IMR-90 (cell line): Measurements from ENCODE around the gene HCN4. TPM values are rescaled to one million over a fixed set of nuclear protein-coding genes. Genes with fewer than 3 reads are reported as not detected.

Experiments used
- ATAC-seq: fragments of 200-7000 bp; cut with Tn5 transposase; 2 replicates; pipeline ENCODE4 v1.9.1; 2020; ENCODE audit warnings: low read depth, mild to moderate bottlenecking, moderate library complexity
- BruUV-seq: library from RNA; stranded (reverse); fragments of 400-500 nt; replicated peaks from 2 replicates; lab custom pipeline; 2021; lab: Mats Ljungman, UMichigan
- CTCF ChIA-PET: fragments of 300-600 bp; formaldehyde crosslinking; extraction: SDS; loops from one replicate; lab custom pipeline; 2021; ENCODE audit warnings: antibody characterized with exemption; lab: Yijun Ruan, JAX
- POLR2A ChIA-PET: fragments of 300-600 bp; sonication (Branson Sonifier 250); formaldehyde crosslinking; loops from one replicate; lab custom pipeline; 2022; ENCODE audit warnings: antibody characterized with exemption; ENCODE audit not compliant: unreplicated experiment; lab: Charles Lee
- DNase-seq: peaks from one replicate; pipeline ENCODE4 v3.0.0; 2013
- H2AFZ ChIP-seq: replicated peaks from 2 replicates; pipeline ENCODE3; 2013; ENCODE audit warnings: low read length, mild to moderate bottlenecking; ENCODE audit not compliant: poor library complexity
- H2AK5ac ChIP-seq: 2 replicates; pipeline ENCODE4 v1.6.1; 2013; ENCODE audit warnings: low read depth, low read length, inconsistent platforms
- H2AK9ac ChIP-seq: replicated peaks from 2 replicates; pipeline ENCODE3; 2013; ENCODE audit warnings: mild to moderate bottlenecking, low read depth, low read length, moderate library complexity; ENCODE audit not compliant: poor library complexity
- H2BK120ac ChIP-seq: 2 replicates; pipeline ENCODE4 v1.6.1; 2013; ENCODE audit warnings: low read depth, low read length, inconsistent platforms
- H2BK15ac ChIP-seq: 3 replicates; pipeline ENCODE4 v1.6.1; 2013; ENCODE audit warnings: low read depth, low read length, inconsistent platforms
- H2BK20ac ChIP-seq: 2 replicates; pipeline ENCODE4 v1.6.1; 2013; ENCODE audit warnings: low read depth, mild to moderate bottlenecking, inconsistent platforms, low read length, moderate library complexity
- H2BK5ac ChIP-seq: 2 replicates; pipeline ENCODE4 v1.6.1; 2013; ENCODE audit warnings: mild to moderate bottlenecking, low read depth, low read length, inconsistent platforms; ENCODE audit not compliant: poor library complexity, severe bottlenecking
- H3K14ac ChIP-seq: replicated peaks from 2 replicates; pipeline ENCODE4 v1.6.1; 2013; ENCODE audit warnings: low read depth, low read length, inconsistent platforms
- H3K18ac ChIP-seq: 2 replicates; pipeline ENCODE4 v1.6.1; 2013; ENCODE audit warnings: low read depth, low read length, control low read depth
- H3K23ac ChIP-seq: 2 replicates; pipeline ENCODE4 v1.6.1; 2013; ENCODE audit warnings: low read depth, low read length, inconsistent platforms
- H3K27ac ChIP-seq: 2 replicates; pipeline ENCODE4 v1.5.1; 2013; ENCODE audit warnings: mild to moderate bottlenecking, control low read depth, low read length; ENCODE audit not compliant: insufficient read depth
- H3K27me3 ChIP-seq: 2 replicates; pipeline ENCODE4 v1.6.1; 2013; ENCODE audit warnings: low read length; ENCODE audit not compliant: control insufficient read depth, insufficient read depth
- H3K36me3 ChIP-seq: 2 replicates; pipeline ENCODE4 v1.6.1; 2013; ENCODE audit warnings: low read length, mixed read lengths; ENCODE audit not compliant: control insufficient read depth, insufficient read depth
- H3K4ac ChIP-seq: 2 replicates; pipeline ENCODE4 v1.6.1; 2013; ENCODE audit warnings: low read depth, low read length, inconsistent platforms
- H3K4me1 ChIP-seq: 2 replicates; pipeline ENCODE4 v1.6.1; 2013; ENCODE audit warnings: low read length, mixed read lengths; ENCODE audit not compliant: control insufficient read depth, insufficient read depth
- H3K4me2 ChIP-seq: 2 replicates; pipeline ENCODE4 v1.6.1; 2013; ENCODE audit warnings: low read depth, mild to moderate bottlenecking, control low read depth, low read length, moderate library complexity
- H3K4me3 ChIP-seq: 2 replicates; pipeline ENCODE4 v1.5.1; 2013; ENCODE audit warnings: low read depth, mild to moderate bottlenecking, control low read depth, low read length, moderate library complexity; ENCODE audit not compliant: insufficient read depth
- H3K56ac ChIP-seq: 2 replicates; pipeline ENCODE4 v1.6.1; 2013; ENCODE audit warnings: low read length, inconsistent platforms; ENCODE audit not compliant: insufficient read depth; ENCODE audit errors: extremely low read depth
- H3K79me1 ChIP-seq, 2 experiments: 2 replicates each; pipeline ENCODE4 v1.6.1; 2013; ENCODE audit warnings: low read length in 2 of 2, inconsistent platforms in 1 of 2, low read depth in 1 of 2
- H3K9ac ChIP-seq: 2 replicates; pipeline ENCODE4 v1.6.1; 2013; ENCODE audit warnings: low read depth, low read length, control low read depth
- H3K9me1 ChIP-seq: 2 replicates; pipeline ENCODE4 v1.6.1; 2013; ENCODE audit warnings: low read length, inconsistent platforms; ENCODE audit not compliant: insufficient read depth
- H3K9me3 ChIP-seq: 2 replicates; pipeline ENCODE4 v1.6.1; 2013; ENCODE audit warnings: low read length; ENCODE audit not compliant: control insufficient read depth, insufficient read depth
- H4K20me1 ChIP-seq: 2 replicates; pipeline ENCODE4 v1.6.1; 2013; ENCODE audit warnings: low read length, inconsistent platforms; ENCODE audit not compliant: insufficient read depth
- H4K5ac ChIP-seq: 2 replicates; pipeline ENCODE4 v1.6.1; 2013; ENCODE audit warnings: mild to moderate bottlenecking, low read depth, low read length, control low read depth
- H4K8ac ChIP-seq, 2 experiments: 2 replicates each; pipeline ENCODE4 v1.6.1; 2013; ENCODE audit warnings: low read depth in 2 of 2, low read length in 2 of 2, control low read depth in 1 of 2, inconsistent platforms in 1 of 2
- H4K91ac ChIP-seq: 2 replicates; pipeline ENCODE4 v1.6.1; 2013; ENCODE audit warnings: low read depth, low read length, inconsistent platforms; ENCODE audit not compliant: insufficient read depth
- BHLHE40 ChIP-seq: fragments of 150-350 bp; IDR thresholded peaks from 2 replicates; pipeline ENCODE4 v1.6.1; 2016; ENCODE audit warnings: mild to moderate bottlenecking, low read depth, low read length
- CEBPB ChIP-seq: IDR thresholded peaks from 2 replicates; pipeline ENCODE4 v1.6.1; 2012; ENCODE audit warnings: low read depth, low read length, improper control_type of control experiment
- CHD1 ChIP-seq: IDR thresholded peaks from 2 replicates; pipeline ENCODE4 v1.6.1; 2012; ENCODE audit warnings: low read depth, low read length, improper control_type of control experiment
- ELK1 ChIP-seq: fragments of 150-350 bp; IDR thresholded peaks from 2 replicates; pipeline ENCODE4 v1.6.1; 2016; ENCODE audit warnings: low read depth, mild to moderate bottlenecking, low read length, moderate library complexity, borderline replicate concordance
- FOS ChIP-seq: fragments of 150-350 bp; IDR thresholded peaks from 2 replicates; pipeline ENCODE4 v1.6.1; 2016; ENCODE audit warnings: low read depth, low read length
- MAFK ChIP-seq: IDR thresholded peaks from 2 replicates; pipeline ENCODE4 v1.6.1; 2012; ENCODE audit warnings: low read depth, low read length, improper control_type of control experiment
- MAZ ChIP-seq: IDR thresholded peaks from 2 replicates; pipeline ENCODE4 v1.6.1; 2012; ENCODE audit warnings: low read depth, mild to moderate bottlenecking, low read length, improper control_type of control experiment, moderate library complexity, borderline replicate concordance
- MXI1 ChIP-seq: IDR thresholded peaks from 2 replicates; pipeline ENCODE4 v1.6.1; 2012; ENCODE audit warnings: low read depth, mild to moderate bottlenecking, low read length, moderate library complexity, borderline replicate concordance
- NFE2L2 ChIP-seq: fragments of 150-350 bp; IDR thresholded peaks from 2 replicates; pipeline ENCODE4 v1.6.1; 2016; ENCODE audit warnings: low read depth, mild to moderate bottlenecking, low read length
- POLR2A ChIP-seq: IDR thresholded peaks from 2 replicates; pipeline ENCODE4 v1.6.1; 2012; ENCODE audit warnings: mild to moderate bottlenecking, low read depth, low read length
- RAD21 ChIP-seq: IDR thresholded peaks from 2 replicates; pipeline ENCODE4 v1.6.1; 2012; ENCODE audit warnings: low read length, improper control_type of control experiment
- RCOR1 ChIP-seq: IDR thresholded peaks from 2 replicates; pipeline ENCODE4 v1.6.1; 2012; ENCODE audit warnings: mild to moderate bottlenecking, low read length, improper control_type of control experiment; ENCODE audit not compliant: insufficient replicate concordance
- RFX5 ChIP-seq: IDR thresholded peaks from 2 replicates; pipeline ENCODE4 v1.8.0; 2012; ENCODE audit warnings: low read depth, mild to moderate bottlenecking, low read length, moderate library complexity
- SMC3 ChIP-seq: fragments of 150-350 bp; IDR thresholded peaks from 2 replicates; pipeline ENCODE4 v1.6.1; 2016; ENCODE audit warnings: low read depth, mild to moderate bottlenecking, antibody characterized with exemption, low read length, moderate library complexity
- dilution Hi-C: fragments of 300-500 bp; cut with HindIII; formaldehyde crosslinking; loops from one replicate; pipeline ENCODE4 v1.14.3; 2018; ENCODE audit warnings: low sequenced_read_pairs; ENCODE audit not compliant: unreplicated experiment
- in situ Hi-C: fragments of 300-500 bp; cut with MboI; formaldehyde crosslinking; loops from 3 replicates; pipeline ENCODE4 v1.14.3; 2019; ENCODE audit warnings: low sequenced_read_pairs, inconsistent platforms, mixed read lengths
- intact Hi-C: fragments of 100-400 bp; cut with micrococcal nuclease; formaldehyde crosslinking; loops from 2 replicates; pipeline ENCODE4 v1.10.0; 2022
- polyA plus RNA-seq, 3 experiments: library from polyadenylated mRNA; depleted of rRNA; stranded (reverse); fragments of >200 nt; gene quantifications; 2 replicates each; pipeline ENCODE4 v1.2.3, GENCODE V29; 2012; ENCODE audit warnings: low replicate concordance in 1 of 3
- total RNA-seq: library from RNA; depleted of rRNA; stranded (reverse); fragments of >200 nt; gene quantifications from 2 replicates; pipeline ENCODE4 v1.2.3, GENCODE V29; 2012
- TF ChIP-seq, protein P1 (sequence below): fragments of 150-350 bp; IDR thresholded peaks from 2 replicates; pipeline ENCODE4 v1.6.1; 2017; ENCODE audit warnings: mild to moderate bottlenecking, antibody characterized with exemption, low read length, low read depth
- TF ChIP-seq, protein P2 (sequence below): conservative IDR thresholded peaks from 2 replicates; pipeline ENCODE4 v1.5.1; 2012; ENCODE audit warnings: mild to moderate bottlenecking, low read depth, low read length, improper control_type of control experiment

The HCN4 gene
- total and polyA plus RNA-seq, 2 of the 4 experiments (the other 2 are of a cell fraction) = not detected

DNA sequence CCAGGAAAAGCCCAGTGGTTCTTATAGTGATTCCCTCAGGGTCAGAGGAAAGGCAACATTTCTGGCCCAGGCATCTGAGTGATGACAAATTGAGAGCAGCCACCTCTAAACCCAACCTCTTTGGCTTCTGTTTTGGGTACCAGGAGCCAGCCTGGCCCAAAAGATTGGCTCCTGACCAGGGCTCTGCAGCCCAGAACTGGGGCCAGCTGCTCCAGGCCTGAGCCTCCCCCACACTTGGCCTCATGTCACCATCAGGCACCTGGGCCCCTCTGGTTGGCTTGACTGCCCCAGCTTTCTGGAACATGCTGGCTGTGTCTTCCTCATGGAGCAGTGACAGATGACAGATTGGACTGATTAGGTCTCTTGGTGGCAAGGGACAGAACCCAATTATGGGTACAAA is 26.0 kb upstream of the HCN4 start:
- no peak for ATAC-seq
- Histone ChIP-seq H3K23ac (no peak overlapping the region), H2AK9ac (no peak overlapping the region), H2BK120ac (no peak overlapping the region), H3K18ac (no peak overlapping the region), H3K9me1 (no peaks in the 10 kb centered on the region), H3K79me1 (no peaks in the 10 kb centered on the region), H4K20me1 (no peaks in the 10 kb centered on the region), H2BK20ac (no peak overlapping the region), H4K5ac (no peak overlapping the region), H3K36me3 (no peaks in the 10 kb centered on the region), H3K9ac (no peak overlapping the region), H4K8ac (no peak overlapping the region), H3K4me3 (no peak overlapping the region), H2BK15ac (no peak overlapping the region), H2BK5ac (no peak overlapping the region), H3K14ac (no peak overlapping the region), H2AK5ac (no peak overlapping the region), H3K4me1 (no peaks in the 10 kb centered on the region), H4K91ac (no peak overlapping the region), H3K27ac (no peak overlapping the region), H3K56ac (no peak overlapping the region), H3K4ac (no peak overlapping the region), H3K27me3 (peaks cover 40% of the 10 kb centered on the region), H3K4me2 (no peak overlapping the region), H3K9me3 (no peaks in the 10 kb centered on the region), H2AFZ (no peak overlapping the region)
- TF ChIP-seq POLR2A = no peak
- TF ChIP-seq NFE2L2 = no peak
- no peak for TF ChIP-seq MAZ
- TF ChIP-seq SMC3 = no peak
- TF ChIP-seq RFX5 = no peak
- TF ChIP-seq CHD1 = no peak
- TF ChIP-seq RAD21 = no peak
- no peak for TF ChIP-seq MAFK
- no peak for TF ChIP-seq RCOR1
- TF ChIP-seq FOS = no peak
- no peak for TF ChIP-seq CEBPB
- TF ChIP-seq, protein P1, sequence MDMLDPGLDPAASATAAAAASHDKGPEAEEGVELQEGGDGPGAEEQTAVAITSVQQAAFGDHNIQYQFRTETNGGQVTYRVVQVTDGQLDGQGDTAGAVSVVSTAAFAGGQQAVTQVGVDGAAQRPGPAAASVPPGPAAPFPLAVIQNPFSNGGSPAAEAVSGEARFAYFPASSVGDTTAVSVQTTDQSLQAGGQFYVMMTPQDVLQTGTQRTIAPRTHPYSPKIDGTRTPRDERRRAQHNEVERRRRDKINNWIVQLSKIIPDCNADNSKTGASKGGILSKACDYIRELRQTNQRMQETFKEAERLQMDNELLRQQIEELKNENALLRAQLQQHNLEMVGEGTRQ = no peak
- no peak for TF ChIP-seq MXI1
- TF ChIP-seq BHLHE40 = no peak
- TF ChIP-seq, protein P2, sequence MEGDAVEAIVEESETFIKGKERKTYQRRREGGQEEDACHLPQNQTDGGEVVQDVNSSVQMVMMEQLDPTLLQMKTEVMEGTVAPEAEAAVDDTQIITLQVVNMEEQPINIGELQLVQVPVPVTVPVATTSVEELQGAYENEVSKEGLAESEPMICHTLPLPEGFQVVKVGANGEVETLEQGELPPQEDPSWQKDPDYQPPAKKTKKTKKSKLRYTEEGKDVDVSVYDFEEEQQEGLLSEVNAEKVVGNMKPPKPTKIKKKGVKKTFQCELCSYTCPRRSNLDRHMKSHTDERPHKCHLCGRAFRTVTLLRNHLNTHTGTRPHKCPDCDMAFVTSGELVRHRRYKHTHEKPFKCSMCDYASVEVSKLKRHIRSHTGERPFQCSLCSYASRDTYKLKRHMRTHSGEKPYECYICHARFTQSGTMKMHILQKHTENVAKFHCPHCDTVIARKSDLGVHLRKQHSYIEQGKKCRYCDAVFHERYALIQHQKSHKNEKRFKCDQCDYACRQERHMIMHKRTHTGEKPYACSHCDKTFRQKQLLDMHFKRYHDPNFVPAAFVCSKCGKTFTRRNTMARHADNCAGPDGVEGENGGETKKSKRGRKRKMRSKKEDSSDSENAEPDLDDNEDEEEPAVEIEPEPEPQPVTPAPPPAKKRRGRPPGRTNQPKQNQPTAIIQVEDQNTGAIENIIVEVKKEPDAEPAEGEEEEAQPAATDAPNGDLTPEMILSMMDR = no peak
- TF ChIP-seq ELK1 = no peak
- no peak for DNase-seq
- POLR2A ChIA-PET = interaction anchor here (0.7 kb wide), 1 partner anchor 339 kb away, joined by 5 read pairs; no protein-coding TSS in a partner anchor
- intact Hi-C loops (no loop called here), dilution Hi-C loops (no loop called here), in situ Hi-C loops (no loop called here)
- CTCF ChIA-PET = no interaction called here
- no TSS peak for BruUV-seq
